Neutrophil (primary cell): Measurements from ENCODE around the gene FBXO2.
"Not testable (repeated sequence)": the region's sequence is repeated elsewhere in the genome, so short reads cannot be mapped to it uniquely, and the experiment has no call there.

Experiments used
- H3K27ac ChIP-seq: fragments of 200-600 bp; sonication (generic); 2 replicates; pipeline ENCODE4 v1.5.1; 2016; ENCODE audit warnings: mild to moderate bottlenecking, moderate library complexity
- H3K27me3 ChIP-seq: fragments of 200-600 bp; sonication (generic); 2 replicates; pipeline ENCODE4 v1.6.0; 2016; ENCODE audit warnings: mild to moderate bottlenecking
- H3K36me3 ChIP-seq: fragments of 200-600 bp; sonication (generic); 2 replicates; pipeline ENCODE4 v1.5.1; 2017
- H3K4me1 ChIP-seq, 2 experiments: fragments of 200-600 bp in 1 of 2; sonication (generic) in 1 of 2; 1 replicate in 1 of 2; 2 replicates in 1 of 2; pipeline versions ENCODE4 v1.5.1 to v1.6.1; 2013 to 2016; ENCODE audit warnings: low read depth in 1 of 2, low read length in 1 of 2, mild to moderate bottlenecking in 1 of 2, moderate library complexity in 1 of 2; ENCODE audit not compliant: control insufficient read depth in 1 of 2, insufficient read depth in 1 of 2
- H3K4me3 ChIP-seq, 2 experiments: fragments of 200-600 bp in 1 of 2; sonication (generic) in 1 of 2; 1 replicate in 1 of 2; 2 replicates in 1 of 2; pipeline ENCODE4 v1.5.1; 2013 to 2016; ENCODE audit warnings: low read depth in 1 of 2, low read length in 1 of 2, mild to moderate bottlenecking in 1 of 2, moderate library complexity in 1 of 2
- H3K9me3 ChIP-seq: fragments of 200-600 bp; sonication (generic); 2 replicates; pipeline ENCODE4 v1.5.1; 2016
- TF ChIP-seq, protein P1 (sequence below): fragments of 200-600 bp; sonication (generic); IDR thresholded peaks from 2 replicates; pipeline ENCODE4 v1.5.1; 2016; ENCODE audit warnings: antibody characterized with exemption

FBXO2 gene

DNA sequence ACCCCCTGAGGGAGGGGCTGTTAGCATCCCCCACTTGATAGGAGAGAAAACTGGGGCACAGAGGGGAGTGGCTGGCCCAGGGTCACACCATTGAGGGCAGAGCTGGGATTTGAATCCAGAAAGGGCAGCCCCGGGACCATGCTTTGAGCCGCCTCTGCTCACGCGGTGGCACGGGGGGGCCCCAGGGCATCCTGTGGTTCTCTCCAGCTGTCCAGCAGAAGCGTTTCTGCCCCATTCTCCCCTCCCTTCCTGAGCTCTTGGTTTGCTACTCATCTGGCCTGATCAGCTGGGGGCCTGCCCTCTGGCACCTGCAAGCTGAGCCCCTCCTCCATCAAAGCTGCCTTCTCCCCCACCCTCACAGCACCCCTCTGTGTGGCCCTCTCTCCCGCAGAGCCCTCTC lies 37.5 kb downstream of the FBXO2 start:
- Histone ChIP-seq H3K4me1 (no peaks in the 10 kb centered on the region), H3K4me3 (no peak overlapping the region), H3K27ac (no peak overlapping the region), H3K9me3 (no peaks in the 10 kb centered on the region), H3K36me3 (no peaks in the 10 kb centered on the region), H3K27me3 (peaks cover 10% of the 10 kb centered on the region)
- TF ChIP-seq, protein P1, sequence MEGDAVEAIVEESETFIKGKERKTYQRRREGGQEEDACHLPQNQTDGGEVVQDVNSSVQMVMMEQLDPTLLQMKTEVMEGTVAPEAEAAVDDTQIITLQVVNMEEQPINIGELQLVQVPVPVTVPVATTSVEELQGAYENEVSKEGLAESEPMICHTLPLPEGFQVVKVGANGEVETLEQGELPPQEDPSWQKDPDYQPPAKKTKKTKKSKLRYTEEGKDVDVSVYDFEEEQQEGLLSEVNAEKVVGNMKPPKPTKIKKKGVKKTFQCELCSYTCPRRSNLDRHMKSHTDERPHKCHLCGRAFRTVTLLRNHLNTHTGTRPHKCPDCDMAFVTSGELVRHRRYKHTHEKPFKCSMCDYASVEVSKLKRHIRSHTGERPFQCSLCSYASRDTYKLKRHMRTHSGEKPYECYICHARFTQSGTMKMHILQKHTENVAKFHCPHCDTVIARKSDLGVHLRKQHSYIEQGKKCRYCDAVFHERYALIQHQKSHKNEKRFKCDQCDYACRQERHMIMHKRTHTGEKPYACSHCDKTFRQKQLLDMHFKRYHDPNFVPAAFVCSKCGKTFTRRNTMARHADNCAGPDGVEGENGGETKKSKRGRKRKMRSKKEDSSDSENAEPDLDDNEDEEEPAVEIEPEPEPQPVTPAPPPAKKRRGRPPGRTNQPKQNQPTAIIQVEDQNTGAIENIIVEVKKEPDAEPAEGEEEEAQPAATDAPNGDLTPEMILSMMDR = no peak

DNA sequence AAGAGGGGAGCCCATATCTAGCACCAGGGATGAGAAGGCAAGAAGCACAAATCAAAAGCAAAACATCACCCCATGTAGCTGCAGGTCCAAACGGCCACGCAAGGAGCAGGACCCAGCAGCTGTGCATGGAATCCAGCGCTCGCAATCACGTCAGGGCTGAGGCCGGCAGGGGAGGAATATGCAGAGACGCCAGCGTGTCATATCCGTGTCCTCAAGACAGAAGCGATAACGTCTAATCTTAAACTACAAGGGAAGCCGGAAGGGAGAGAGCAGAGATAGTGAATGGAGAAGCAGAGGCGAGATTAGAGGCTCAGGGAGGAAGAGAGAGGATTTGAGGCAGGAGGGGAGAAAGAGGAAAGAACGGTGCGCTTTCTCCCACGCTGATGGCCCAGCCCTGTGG lies 39.1 kb downstream of the FBXO2 start:
- Histone ChIP-seq H3K27me3 (peaks cover 13% of the 10 kb centered on the region), H3K36me3 (no peaks in the 10 kb centered on the region), H3K4me1 (no peaks in the 10 kb centered on the region), H3K9me3 (no peaks in the 10 kb centered on the region), H3K27ac (no peak overlapping the region), H3K4me3 (no peak overlapping the region)
- TF ChIP-seq, protein P1 = no peak

DNA sequence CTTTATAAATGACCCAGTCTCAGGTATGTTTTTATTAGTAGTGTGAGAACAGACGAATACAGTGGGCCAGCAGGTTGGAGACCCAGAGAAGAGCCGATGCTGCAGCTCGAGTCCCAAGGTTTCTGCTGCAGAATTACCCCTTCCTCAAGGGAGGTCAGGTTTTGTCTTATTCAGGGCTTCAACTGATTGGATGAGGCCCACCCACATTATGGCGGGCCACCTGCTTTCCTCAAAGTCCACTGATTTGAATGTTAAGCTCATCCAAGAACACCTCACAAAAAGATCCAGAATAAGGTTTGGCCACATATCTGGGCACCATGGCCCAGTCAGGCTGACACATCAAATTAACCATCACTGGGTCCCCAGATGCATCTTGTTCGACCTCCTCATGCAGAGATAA lies 40.9 kb downstream of the FBXO2 start:
- TF ChIP-seq, protein P1 = no peak
- no peak overlapping the region for H3K27ac ChIP-seq
- H3K4me3 ChIP-seq = no peak overlapping the region
- no peaks in the 10 kb centered on the region for H3K4me1 ChIP-seq
- H3K9me3 ChIP-seq = no peaks in the 10 kb centered on the region
- H3K27me3 ChIP-seq = peaks cover 13% of the 10 kb centered on the region
- H3K36me3 ChIP-seq = no peaks in the 10 kb centered on the region

DNA sequence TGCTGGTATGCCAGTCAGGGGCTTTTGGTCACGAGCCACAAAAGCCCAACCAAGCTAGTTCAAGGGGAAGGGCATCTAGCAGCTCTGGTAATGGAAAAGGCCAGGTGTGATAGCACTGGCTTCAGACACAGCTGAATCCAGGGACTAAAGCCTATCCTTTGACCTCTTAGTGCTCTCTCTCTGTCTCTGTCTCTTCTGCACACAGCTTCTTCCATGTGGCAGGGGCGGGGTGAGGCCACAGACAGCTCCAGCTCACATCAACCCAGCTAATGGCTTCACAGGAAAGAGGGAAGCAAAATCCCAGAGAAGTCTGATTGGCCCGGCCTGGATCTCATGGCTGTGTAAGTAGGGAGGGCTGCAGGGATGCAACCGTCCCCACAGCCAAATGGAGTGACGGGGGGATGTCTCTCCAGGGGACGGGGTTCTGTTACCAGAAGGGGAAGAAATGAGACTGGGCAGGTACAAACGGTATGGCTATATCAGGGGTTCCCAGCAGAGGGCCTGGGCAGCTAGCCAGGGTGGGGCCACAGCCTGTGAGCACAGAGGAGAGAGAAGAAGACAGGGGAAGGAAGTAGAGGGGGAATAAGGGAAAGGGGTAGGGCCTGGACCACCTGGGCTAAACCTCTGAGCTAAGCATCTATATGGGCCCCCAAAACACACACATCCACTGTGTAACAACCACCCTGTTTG lies 42.4 kb downstream of the FBXO2 start:
- H3K27me3 ChIP-seq = peaks cover 13% of the 10 kb centered on the region
- no peaks in the 10 kb centered on the region for H3K36me3 ChIP-seq
- H3K4me3 ChIP-seq = no peak overlapping the region
- TF ChIP-seq, protein P1 = no peak
- H3K9me3 ChIP-seq = no peaks in the 10 kb centered on the region
- no peaks in the 10 kb centered on the region for H3K4me1 ChIP-seq
- no peak overlapping the region for H3K27ac ChIP-seq

DNA sequence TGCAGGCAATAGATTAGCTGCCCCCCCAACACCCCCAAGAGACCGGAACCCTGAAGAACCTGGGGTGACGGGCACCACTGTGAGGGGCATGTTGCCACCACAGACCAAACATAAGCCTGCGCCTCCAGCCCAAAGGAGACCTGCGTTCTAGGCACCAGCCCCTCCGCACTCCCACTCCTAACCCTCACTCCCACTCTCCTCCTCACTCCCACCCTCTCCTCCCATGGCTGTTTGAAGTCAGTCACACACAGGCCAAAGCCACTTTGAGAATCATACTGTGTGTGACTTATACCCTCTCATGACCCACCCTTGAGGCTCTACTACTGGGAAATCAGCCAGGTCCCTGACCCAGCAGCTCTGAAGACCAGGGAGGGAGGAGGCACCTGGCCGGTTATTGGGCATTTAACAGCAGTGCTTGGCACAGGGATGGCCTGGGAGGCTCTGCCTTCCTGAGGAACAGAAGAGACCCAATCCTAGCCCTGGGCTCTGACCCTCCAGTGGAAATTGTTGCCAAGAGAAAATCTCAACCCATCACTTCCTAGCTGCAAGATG lies 43.5 kb downstream of the FBXO2 start:
- Histone ChIP-seq H3K36me3 (no peaks in the 10 kb centered on the region), H3K9me3 (no peaks in the 10 kb centered on the region), H3K27me3 (peaks cover 8% of the 10 kb centered on the region), H3K27ac (no peak overlapping the region), H3K4me3 (no peak overlapping the region), H3K4me1 (no peaks in the 10 kb centered on the region)
- TF ChIP-seq, protein P1 = no peak

DNA sequence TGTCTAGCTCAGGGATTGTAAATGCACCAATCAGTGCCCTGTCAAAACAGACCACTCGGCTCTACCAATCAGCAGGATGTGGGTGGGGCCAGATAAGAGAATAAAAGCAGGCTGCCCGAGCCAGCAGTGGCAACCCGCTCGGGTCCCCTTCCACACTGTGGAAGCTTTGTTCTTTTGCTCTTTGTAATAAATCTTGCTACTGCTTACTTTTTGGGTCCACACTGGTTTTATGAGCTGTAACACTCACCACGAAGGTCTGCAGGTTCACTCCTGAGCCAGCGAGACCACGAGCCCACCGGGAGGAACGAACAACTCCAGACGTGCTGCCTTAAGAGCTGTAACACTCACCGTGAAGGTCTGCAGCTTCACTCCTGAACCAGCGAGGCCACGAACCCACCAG lies 44.9 kb downstream of the FBXO2 start:
- not testable (repeated sequence) for H3K36me3 ChIP-seq, H3K9me3 ChIP-seq, H3K4me1 ChIP-seq, H3K27me3 ChIP-seq, H3K27ac ChIP-seq, H3K4me3 ChIP-seq

DNA sequence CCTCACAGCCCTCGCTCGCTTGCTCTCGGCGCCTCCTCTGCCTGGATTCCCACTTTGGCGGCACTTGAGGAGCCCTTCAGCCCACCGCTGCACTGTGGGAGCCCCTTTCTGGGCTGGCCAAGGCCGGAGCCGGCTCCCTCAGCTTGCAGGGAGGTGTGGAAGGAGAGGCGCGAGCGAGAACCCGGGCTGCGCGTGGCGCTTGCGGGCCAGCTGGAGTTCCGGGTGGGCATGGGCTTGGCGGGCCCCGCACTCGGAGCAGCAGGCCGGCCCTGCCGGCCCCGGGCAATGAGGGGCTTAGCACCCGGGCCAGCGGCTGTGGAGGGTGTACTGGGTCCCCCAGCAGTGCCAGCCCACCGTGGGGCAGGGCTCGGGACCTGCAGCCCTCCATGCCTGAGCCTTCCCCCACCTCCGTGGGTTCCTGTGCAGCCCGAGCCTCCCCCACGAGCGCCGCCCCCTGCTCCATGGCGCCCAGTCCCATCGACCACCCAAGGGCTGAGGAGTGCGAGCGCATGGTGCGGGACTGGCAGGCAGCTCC lies 45.6 kb downstream of the FBXO2 start:
- not testable (repeated sequence) for H3K9me3 ChIP-seq, H3K36me3 ChIP-seq, H3K27me3 ChIP-seq

More for the DNA sequence above, 45.6 kb downstream of the FBXO2 start:
- not testable (repeated sequence) for H3K4me1 ChIP-seq, H3K27ac ChIP-seq, H3K4me3 ChIP-seq
